Hepatocyte (in vitro differentiated cells): ENCODE measurements around the gene ADAMTS13. TPM values are rescaled to one million over a fixed set of nuclear protein-coding genes. Genes with fewer than 3 reads are reported as not detected.

ENCODE experiments used
- DNase-seq: peaks from one replicate; pipeline ENCODE4 v3.0.0-alpha.2; 2016; ENCODE audit warnings: low spot score
- H2AFZ ChIP-seq: fragments of 200-600 bp; sonication (generic); 2 replicates; pipeline ENCODE4 v1.6.0; 2016; ENCODE audit warnings: antibody characterized with exemption, mild to moderate bottlenecking
- H3K27ac ChIP-seq: fragments of 200-600 bp; sonication (generic); 2 replicates; pipeline ENCODE4 v1.5.1; 2016; ENCODE audit warnings: mild to moderate bottlenecking
- H3K27me3 ChIP-seq: fragments of 200-600 bp; sonication (generic); 2 replicates; pipeline ENCODE4 v1.6.1; 2016
- H3K36me3 ChIP-seq: fragments of 200-600 bp; sonication (generic); replicated peaks from 2 replicates; pipeline ENCODE4 v1.5.1; 2016; ENCODE audit warnings: low read depth; ENCODE audit not compliant: insufficient read depth
- H3K4me1 ChIP-seq: fragments of 200-600 bp; sonication (generic); 2 replicates; pipeline ENCODE4 v1.5.1; 2016; ENCODE audit warnings: mild to moderate bottlenecking, moderate library complexity; ENCODE audit not compliant: insufficient read depth
- H3K4me2 ChIP-seq: fragments of 200-600 bp; sonication (generic); 2 replicates; pipeline ENCODE4 v1.6.0; 2016
- H3K4me3 ChIP-seq: fragments of 200-600 bp; sonication (generic); 2 replicates; pipeline ENCODE4 v1.5.1; 2016; ENCODE audit warnings: mild to moderate bottlenecking
- H3K79me2 ChIP-seq: fragments of 200-600 bp; sonication (generic); 2 replicates; pipeline ENCODE4 v1.6.0; 2017; ENCODE audit warnings: mild to moderate bottlenecking
- H3K9me2 ChIP-seq: fragments of 200-600 bp; sonication (generic); replicated peaks from 2 replicates; pipeline ENCODE4 v1.6.0; 2017; ENCODE audit warnings: mild to moderate bottlenecking; ENCODE audit not compliant: insufficient read depth
- H3K9me3 ChIP-seq: fragments of 200-600 bp; sonication (generic); 2 replicates; pipeline ENCODE4 v1.5.1; 2016; ENCODE audit warnings: low read depth, mild to moderate bottlenecking
- H4K20me1 ChIP-seq: fragments of 200-600 bp; sonication (generic); 2 replicates; pipeline ENCODE4 v1.6.0; 2016; ENCODE audit warnings: mild to moderate bottlenecking; ENCODE audit not compliant: insufficient read depth, poor library complexity, severe bottlenecking
- EZH2 ChIP-seq: fragments of 200-600 bp; sonication (generic); IDR thresholded peaks from 2 replicates; pipeline ENCODE4 v1.6.1; 2016; ENCODE audit warnings: antibody characterized with exemption, mild to moderate bottlenecking, borderline replicate concordance
- EZH2phosphoT487 ChIP-seq: fragments of 200-600 bp; sonication (generic); IDR thresholded peaks from one replicate; pipeline ENCODE4 v1.6.1; 2018; ENCODE audit warnings: antibody characterized with exemption, mild to moderate bottlenecking, low read depth, moderate library complexity; ENCODE audit not compliant: unreplicated experiment, severe bottlenecking
- WGBS: methylation state at CpG from one replicate; pipeline ENCODE4 v1.1.6; 2016; ENCODE audit warnings: low lambda C conversion rate; ENCODE audit errors: missing lambda C conversion rate; 5-methylcytosine and 5-hydroxymethylcytosine counted together
- polyA plus RNA-seq: library from polyadenylated mRNA; unstranded; fragments of >200 nt; fragmentation: Nextera tagmentation; extraction: Ambion mirVana; gene quantifications from 2 replicates; pipeline ENCODE4 v1.2.1, GENCODE V29; 2016
- total RNA-seq: library from RNA; depleted of rRNA; stranded (reverse); fragments of >200 nt; gene quantifications from 2 replicates; pipeline ENCODE4 v1.2.3, GENCODE V29; 2014
- TF ChIP-seq, protein P1 (sequence below): fragments of 200-600 bp; sonication (generic); IDR thresholded peaks from 2 replicates; pipeline ENCODE4 v1.5.1; 2016; ENCODE audit warnings: antibody characterized with exemption, mild to moderate bottlenecking; ENCODE audit not compliant: poor library complexity

Gene ADAMTS13
- total and polyA plus RNA-seq, 2 experiments from 2014 or later: 6.5 to 6.8 TPM

GRCh38 chr9:133427658-133428348 is 5.6 kb downstream of the ADAMTS13 start:
- Histone ChIP-seq H3K9me2 (no peaks in the 10 kb centered on the region), H3K4me3 (no peak overlapping the region), H3K4me1 (peaks cover 8% of the 10 kb centered on the region), H3K9me3 (no peaks in the 10 kb centered on the region), H3K36me3 (no peaks in the 10 kb centered on the region), H3K79me2 (no peaks in the 10 kb centered on the region), H2AFZ (no peak overlapping the region), H3K4me2 (peak overlapping the region; percentile 87), H3K27ac (no peak overlapping the region), H3K27me3 (no peaks in the 10 kb centered on the region), H4K20me1 (no peaks in the 10 kb centered on the region)
- TF ChIP-seq, protein P1, sequence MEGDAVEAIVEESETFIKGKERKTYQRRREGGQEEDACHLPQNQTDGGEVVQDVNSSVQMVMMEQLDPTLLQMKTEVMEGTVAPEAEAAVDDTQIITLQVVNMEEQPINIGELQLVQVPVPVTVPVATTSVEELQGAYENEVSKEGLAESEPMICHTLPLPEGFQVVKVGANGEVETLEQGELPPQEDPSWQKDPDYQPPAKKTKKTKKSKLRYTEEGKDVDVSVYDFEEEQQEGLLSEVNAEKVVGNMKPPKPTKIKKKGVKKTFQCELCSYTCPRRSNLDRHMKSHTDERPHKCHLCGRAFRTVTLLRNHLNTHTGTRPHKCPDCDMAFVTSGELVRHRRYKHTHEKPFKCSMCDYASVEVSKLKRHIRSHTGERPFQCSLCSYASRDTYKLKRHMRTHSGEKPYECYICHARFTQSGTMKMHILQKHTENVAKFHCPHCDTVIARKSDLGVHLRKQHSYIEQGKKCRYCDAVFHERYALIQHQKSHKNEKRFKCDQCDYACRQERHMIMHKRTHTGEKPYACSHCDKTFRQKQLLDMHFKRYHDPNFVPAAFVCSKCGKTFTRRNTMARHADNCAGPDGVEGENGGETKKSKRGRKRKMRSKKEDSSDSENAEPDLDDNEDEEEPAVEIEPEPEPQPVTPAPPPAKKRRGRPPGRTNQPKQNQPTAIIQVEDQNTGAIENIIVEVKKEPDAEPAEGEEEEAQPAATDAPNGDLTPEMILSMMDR: no peak
- no peak for TF ChIP-seq EZH2
- no peak for TF ChIP-seq EZH2phosphoT487
- DNase-seq: no peak
- 55% methylated on average over 10 of the region's 10 CpGs for WGBS

- WGBS: under 1% methylated on average over 22 of the region's 57 CpGs
- no peaks in the 10 kb centered on the region for H3K9me2 ChIP-seq
- TF ChIP-seq EZH2phosphoT487 (no peak), EZH2 (no peak)
- TF ChIP-seq, protein P1: no peak
- no peaks in the 10 kb centered on the region for H3K36me3 ChIP-seq
- peak overlapping the region; percentile 42 for H3K4me3 ChIP-seq
- no peaks in the 10 kb centered on the region for H3K9me3 ChIP-seq
- H4K20me1 ChIP-seq: no peaks in the 10 kb centered on the region
- no peak overlapping the region for H2AFZ ChIP-seq
- DNase-seq: peak; percentile 79
- H3K4me1 ChIP-seq: peaks cover 8% of the 10 kb centered on the region
- no peaks in the 10 kb centered on the region for H3K79me2 ChIP-seq
- H3K27me3 ChIP-seq: no peaks in the 10 kb centered on the region
- H3K4me2 ChIP-seq: peak overlapping the region; percentile 87
- no peak overlapping the region for H3K27ac ChIP-seq
Measured at GRCh38 chr9:133428617-133429101, 6.5 kb downstream of the ADAMTS13 start.

DNA sequence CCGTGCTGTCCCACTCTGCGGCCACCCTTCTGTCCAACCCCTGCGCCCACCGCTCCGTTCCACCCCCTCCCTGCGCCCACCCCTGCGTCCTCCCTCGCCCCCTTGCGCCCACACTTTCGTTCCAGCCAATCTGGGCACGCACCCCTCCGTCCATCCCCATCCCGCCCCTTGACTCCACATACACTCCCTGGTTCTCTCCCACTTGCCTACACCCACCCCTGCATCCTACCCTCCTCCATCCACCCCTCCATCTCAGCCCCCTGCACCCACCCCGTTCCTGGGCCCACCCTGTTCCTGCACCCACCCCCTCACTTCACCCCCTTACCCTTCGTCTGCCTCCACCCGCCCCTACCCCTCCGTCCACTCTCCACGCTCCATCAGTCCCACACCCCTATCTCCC is 7.0 kb downstream of the ADAMTS13 start:
- TF ChIP-seq, protein P1: no peak
- no peak for TF ChIP-seq EZH2phosphoT487
- no peak for TF ChIP-seq EZH2
- H3K36me3 ChIP-seq: no peaks in the 10 kb centered on the region
- H3K79me2 ChIP-seq: no peaks in the 10 kb centered on the region
- H3K9me3 ChIP-seq: no peaks in the 10 kb centered on the region
- H3K4me2 ChIP-seq: peak overlapping the region; percentile 87
- no peak overlapping the region for H3K27ac ChIP-seq
- no peak overlapping the region for H2AFZ ChIP-seq
- no peaks in the 10 kb centered on the region for H4K20me1 ChIP-seq
- H3K4me3 ChIP-seq: no peak overlapping the region
- no peaks in the 10 kb centered on the region for H3K9me2 ChIP-seq
- peaks cover 8% of the 10 kb centered on the region for H3K4me1 ChIP-seq
- WGBS: no CpG with 5 or more reads among the region's 18 CpGs
- H3K27me3 ChIP-seq: no peaks in the 10 kb centered on the region
- no peak for DNase-seq
